Measurements from ENCODE around the gene SPOCK1.

DNA sequence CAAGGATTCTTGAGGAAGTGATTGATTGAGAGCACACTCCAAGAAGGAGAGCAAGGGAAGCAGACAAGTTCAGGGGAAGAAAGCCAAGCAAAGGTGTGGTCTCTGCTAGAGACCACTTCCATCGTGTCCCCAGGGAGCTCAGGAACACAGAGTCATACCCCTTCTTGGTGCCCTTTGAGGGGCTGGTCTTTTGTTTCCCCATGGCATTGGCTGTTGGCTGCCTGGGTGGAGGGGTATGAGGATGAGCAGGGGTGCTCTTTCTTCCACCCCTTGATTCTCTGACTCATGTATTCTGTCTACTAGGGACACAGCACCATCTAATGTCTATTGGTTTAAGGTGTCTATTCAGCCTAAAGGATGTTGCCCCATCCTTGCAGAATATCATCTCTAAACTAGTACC is 11.5 kb upstream of the SPOCK1 start:
- TF ChIP-seq, protein P1, sequence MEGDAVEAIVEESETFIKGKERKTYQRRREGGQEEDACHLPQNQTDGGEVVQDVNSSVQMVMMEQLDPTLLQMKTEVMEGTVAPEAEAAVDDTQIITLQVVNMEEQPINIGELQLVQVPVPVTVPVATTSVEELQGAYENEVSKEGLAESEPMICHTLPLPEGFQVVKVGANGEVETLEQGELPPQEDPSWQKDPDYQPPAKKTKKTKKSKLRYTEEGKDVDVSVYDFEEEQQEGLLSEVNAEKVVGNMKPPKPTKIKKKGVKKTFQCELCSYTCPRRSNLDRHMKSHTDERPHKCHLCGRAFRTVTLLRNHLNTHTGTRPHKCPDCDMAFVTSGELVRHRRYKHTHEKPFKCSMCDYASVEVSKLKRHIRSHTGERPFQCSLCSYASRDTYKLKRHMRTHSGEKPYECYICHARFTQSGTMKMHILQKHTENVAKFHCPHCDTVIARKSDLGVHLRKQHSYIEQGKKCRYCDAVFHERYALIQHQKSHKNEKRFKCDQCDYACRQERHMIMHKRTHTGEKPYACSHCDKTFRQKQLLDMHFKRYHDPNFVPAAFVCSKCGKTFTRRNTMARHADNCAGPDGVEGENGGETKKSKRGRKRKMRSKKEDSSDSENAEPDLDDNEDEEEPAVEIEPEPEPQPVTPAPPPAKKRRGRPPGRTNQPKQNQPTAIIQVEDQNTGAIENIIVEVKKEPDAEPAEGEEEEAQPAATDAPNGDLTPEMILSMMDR (conservative IDR thresholded peaks at IDR 0.05; ENCODE audit: low read depth in 2 of 2): 0 out of 4 replicates have a peak, but pooled peaks of 1 of the 2 experiments have one; percentile 8
- TF ChIP-seq EZH2phosphoT487 (IDR thresholded peaks at IDR 0.05; ENCODE audit: unreplicated experiment): no peak
- TF ChIP-seq, protein P2, sequence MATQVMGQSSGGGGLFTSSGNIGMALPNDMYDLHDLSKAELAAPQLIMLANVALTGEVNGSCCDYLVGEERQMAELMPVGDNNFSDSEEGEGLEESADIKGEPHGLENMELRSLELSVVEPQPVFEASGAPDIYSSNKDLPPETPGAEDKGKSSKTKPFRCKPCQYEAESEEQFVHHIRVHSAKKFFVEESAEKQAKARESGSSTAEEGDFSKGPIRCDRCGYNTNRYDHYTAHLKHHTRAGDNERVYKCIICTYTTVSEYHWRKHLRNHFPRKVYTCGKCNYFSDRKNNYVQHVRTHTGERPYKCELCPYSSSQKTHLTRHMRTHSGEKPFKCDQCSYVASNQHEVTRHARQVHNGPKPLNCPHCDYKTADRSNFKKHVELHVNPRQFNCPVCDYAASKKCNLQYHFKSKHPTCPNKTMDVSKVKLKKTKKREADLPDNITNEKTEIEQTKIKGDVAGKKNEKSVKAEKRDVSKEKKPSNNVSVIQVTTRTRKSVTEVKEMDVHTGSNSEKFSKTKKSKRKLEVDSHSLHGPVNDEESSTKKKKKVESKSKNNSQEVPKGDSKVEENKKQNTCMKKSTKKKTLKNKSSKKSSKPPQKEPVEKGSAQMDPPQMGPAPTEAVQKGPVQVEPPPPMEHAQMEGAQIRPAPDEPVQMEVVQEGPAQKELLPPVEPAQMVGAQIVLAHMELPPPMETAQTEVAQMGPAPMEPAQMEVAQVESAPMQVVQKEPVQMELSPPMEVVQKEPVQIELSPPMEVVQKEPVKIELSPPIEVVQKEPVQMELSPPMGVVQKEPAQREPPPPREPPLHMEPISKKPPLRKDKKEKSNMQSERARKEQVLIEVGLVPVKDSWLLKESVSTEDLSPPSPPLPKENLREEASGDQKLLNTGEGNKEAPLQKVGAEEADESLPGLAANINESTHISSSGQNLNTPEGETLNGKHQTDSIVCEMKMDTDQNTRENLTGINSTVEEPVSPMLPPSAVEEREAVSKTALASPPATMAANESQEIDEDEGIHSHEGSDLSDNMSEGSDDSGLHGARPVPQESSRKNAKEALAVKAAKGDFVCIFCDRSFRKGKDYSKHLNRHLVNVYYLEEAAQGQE (IDR thresholded peaks at IDR 0.05; ENCODE audit: unreplicated experiment): no peak
- no peak for TF ChIP-seq POLR2AphosphoS5 (IDR thresholded peaks at IDR 0.05; ENCODE audit: low read depth)
- no peak for TF ChIP-seq EZH2 (IDR thresholded peaks at IDR 0.05; ENCODE audit: low read depth, unreplicated experiment)
- no peak for TF ChIP-seq CREB1 (CRISPR knock-in tag; IDR thresholded peaks at IDR 0.05; ENCODE audit: low read depth)

All from GM23338 (cell line).